HG03565 (cell line): ENCODE data around the gene IL32.
A peak's percentile ranks its signal among the peaks of the same experiment; 100 is the strongest.

Source experiments
- ATAC-seq: cut with Tn5 transposase; IDR thresholded peaks from one replicate; pipeline ENCODE4 v1.9.1; 2021; ENCODE audit warnings: mild to moderate bottlenecking, moderate library complexity; ENCODE audit not compliant: unreplicated experiment

Gene IL32, protein sequence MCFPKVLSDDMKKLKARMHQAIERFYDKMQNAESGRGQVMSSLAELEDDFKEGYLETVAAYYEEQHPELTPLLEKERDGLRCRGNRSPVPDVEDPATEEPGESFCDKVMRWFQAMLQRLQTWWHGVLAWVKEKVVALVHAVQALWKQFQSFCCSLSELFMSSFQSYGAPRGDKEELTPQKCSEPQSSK

DNA sequence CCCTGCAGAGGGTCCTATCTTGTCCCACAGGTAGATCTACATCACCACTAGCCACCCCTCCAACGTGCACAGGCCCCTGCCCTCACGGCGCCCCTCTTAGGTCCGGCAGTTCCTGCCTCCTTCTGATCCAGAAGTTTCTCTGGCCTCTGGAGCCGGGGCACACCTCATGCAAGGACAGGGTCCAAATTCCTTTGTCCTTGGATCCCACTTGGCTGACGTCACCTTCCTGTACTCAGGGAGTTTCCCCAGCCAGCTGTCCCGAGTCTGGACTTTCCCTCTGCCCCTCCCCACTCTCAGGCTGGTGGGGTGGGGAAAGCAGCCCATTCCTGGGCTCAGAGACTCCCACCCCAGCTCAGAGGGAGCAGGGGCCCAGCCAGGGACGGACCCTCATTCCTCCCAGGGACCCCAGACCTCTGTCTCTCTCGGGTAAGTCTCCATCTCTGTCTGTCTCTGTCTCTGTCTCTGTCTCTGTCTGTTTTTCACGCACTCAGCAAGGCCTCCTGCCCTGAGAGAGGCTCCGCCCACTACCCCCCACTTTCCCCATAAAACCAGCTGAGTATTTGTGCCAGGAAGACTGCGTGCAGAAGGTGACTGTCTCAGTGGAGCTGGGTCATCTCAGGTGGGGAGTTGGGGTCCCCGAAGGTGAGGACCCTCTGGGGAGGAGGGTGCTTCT, at the start of gene IL32:
Gene IL32 (plus strand): TSS at position 572 of the 673 bp plus-strand sequence. CDS start 172 bp downstream, outside the sequence.
- ATAC-seq = no peak

- ATAC-seq = no peak
These were observed 49.4 kb upstream of the IL32 start for GRCh38 chr16:3015865-3016521.

DNA sequence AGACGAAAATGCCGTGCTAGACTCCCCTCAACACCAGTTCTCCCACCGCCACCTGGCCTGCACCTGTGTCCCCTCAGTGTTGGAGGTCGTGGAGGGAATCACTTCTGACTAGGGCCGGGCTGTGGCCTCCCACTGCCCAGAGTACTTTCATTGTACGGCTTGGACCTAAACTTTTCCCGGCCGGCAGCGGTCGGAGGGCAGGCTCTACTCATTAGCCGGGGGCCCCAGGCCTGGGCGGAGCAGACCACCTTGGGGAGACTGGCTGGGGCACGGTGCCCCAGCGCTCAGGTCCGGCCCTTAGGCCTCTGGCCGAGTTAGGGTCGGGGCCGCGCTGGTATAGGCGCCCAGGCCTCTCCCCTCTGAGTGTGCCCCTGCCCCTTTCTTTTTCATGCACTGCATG, 48.1 kb upstream of the IL32 start:
- no peak for ATAC-seq

DNA sequence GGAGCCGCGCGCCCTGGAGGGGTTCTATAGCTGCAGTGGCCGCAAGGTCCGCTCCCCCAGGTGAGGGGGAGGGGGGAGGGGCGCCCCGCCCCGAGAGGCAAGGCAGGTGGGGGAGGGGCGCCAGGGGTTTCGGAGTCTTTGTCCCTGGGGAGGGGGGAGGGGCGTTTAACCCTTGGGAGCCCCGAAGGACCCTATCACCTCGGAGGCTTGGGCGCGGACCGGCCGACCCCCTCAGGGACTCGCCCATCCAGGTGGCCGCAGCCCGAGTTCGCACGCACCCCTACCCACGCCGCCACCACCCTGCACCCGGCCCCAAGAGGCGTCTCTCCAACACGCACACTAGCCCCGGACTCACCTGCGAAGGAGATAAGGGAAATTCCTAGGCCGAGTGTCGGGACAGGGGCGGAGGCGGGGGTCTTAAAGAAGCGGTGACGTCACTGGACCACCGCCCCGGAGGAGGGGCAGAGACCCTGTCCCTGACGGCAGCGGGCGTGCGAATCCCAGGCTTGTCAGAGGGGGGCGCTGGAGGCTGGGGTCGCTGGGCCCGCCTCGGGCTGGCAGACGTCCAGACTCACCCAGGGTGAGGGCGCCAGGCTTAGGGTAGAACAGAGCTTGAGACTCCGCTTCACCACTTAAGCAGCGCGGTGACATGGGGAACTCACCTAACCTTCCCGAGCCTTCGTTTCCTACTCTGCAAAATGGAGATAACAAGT, 47.5 kb upstream of the IL32 start, which contains the start of gene CLDN6:
Gene CLDN6 (minus strand): TSS at position 390 of the 713 bp plus-strand sequence. CDS start 2,162 bp downstream, outside the sequence.
- ATAC-seq = no peak

DNA sequence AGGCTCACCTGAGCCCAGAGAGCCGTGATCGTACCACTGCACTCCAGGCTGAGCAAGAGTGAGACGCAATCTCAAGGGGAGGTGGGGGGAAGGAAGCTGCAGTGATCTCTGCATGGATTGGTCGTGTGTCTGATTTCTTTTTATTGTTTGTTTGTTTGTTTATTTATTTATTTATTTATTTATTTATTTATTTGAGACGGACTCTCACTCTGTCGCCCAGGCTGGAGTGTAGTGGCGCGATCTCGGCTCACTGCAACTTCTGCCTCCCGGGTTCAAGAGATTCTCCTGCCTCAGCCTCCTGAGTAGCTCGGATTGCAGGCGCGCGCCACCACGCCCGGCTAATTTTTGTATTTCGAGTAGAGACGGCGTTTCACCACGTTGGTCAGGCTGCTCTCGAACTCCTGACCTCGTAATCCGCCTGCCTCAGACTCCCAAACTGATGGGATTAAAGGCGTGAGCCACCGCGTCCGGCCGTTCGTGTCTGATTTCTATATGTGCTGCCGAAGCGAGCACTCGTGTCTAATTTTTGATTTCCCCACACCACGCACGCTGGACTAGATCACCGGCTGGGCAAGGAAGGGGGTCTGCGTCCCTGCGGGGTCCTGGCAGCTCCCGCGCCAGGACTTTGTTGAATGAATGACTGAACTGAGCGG, 45.7 kb upstream of the IL32 start:
- no peak for ATAC-seq

DNA sequence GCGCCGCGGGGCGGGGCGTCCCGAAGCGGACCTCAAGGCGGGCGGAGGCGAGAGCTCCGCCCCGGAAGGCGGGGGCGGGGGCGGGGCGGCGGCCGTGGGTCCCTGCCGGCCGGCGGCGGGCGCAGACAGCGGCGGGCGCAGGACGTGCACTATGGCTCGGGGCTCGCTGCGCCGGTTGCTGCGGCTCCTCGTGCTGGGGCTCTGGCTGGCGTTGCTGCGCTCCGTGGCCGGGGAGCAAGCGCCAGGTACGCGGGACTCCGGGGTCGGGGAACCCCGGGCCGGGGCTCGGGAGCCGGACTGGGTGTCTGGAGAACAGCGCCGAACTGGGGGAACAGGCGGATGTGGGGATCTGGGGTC, 45.2 kb upstream of the IL32 start, which contains the start of gene TNFRSF12A:
Gene TNFRSF12A (plus strand): TSS at position 122 of the 357 bp plus-strand sequence. CDS start 30 bp downstream, at position 152.
- no peak for ATAC-seq

DNA sequence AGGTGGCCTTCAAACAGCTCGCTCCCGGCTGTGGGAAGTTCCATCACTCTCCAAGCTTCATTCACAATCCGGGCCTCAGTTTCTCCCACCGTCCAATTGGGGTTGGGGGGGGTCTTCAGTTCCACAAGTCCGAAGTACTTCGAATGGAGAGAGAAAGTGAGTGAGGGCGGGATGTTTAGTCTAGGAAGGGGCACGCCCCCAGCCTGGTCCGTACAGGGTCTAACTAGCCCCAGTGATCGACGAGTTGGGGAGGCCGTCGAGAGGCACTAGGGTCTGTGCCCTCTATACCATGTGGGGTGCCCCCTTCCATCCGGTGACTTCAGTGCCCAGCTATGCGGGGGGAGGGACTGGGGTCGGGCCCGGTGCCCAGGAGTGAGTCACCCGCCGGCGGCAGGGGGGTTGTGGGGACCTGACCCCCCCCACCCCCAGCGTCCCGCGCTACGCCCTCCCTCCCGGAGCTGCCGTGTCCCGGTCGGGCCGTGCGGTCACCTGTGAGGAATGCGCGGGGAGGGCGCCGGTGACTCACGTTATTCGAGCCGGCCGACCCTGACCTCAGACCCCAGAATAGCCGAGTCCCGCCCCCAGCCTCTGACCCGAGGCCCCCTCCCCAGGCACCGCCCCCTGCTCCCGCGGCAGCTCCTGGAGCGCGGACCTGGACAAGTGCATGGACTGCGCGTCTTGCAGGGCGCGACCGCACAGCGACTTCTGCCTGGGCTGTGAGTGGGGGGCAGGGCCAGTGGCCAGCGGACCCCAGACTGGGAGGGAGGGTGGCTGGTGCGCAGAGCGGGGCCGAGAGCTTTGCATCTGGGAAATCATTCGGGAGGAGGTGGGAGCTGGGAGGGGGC, 44.6 kb upstream of the IL32 start:
- ATAC-seq = no peak

DNA sequence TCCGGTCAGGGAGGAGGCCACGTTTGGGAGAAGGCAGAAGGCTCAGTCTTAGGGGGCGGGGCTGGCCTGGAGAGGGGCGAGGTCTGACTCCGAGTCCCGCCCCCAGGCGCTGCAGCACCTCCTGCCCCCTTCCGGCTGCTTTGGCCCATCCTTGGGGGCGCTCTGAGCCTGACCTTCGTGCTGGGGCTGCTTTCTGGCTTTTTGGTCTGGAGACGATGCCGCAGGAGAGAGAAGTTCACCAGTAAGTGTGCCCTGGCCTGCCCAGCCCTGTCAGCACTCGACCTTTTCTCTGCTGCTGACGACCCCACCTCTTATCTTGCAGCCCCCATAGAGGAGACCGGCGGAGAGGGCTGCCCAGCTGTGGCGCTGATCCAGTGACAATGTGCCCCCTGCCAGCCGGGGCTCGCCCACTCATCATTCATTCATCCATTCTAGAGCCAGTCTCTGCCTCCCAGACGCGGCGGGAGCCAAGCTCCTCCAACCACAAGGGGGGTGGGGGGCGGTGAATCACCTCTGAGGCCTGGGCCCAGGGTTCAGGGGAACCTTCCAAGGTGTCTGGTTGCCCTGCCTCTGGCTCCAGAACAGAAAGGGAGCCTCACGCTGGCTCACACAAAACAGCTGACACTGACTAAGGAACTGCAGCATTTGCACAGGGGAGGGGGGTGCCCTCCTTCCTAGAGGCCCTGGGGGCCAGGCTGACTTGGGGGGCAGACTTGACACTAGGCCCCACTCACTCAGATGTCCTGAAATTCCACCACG, 43.8 kb upstream of the IL32 start:
- ATAC-seq = no peak

DNA sequence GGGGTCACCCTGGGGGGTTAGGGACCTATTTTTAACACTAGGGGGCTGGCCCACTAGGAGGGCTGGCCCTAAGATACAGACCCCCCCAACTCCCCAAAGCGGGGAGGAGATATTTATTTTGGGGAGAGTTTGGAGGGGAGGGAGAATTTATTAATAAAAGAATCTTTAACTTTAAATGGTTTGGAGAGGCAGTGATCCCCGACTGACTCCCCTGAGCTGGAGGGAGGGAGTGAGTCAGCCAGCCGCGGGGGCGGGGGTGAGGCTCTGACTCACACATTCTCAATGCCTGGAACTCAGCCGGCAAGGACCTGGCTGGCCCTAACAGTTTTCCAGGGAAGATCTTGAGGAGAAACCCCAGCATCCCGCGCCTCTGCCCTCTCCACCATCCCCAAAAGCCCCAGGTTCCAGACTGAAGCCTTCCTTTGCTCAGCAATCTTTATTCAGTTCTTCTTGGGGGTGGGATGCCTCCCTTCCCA, 43.2 kb upstream of the IL32 start:
- ATAC-seq = no peak

DNA sequence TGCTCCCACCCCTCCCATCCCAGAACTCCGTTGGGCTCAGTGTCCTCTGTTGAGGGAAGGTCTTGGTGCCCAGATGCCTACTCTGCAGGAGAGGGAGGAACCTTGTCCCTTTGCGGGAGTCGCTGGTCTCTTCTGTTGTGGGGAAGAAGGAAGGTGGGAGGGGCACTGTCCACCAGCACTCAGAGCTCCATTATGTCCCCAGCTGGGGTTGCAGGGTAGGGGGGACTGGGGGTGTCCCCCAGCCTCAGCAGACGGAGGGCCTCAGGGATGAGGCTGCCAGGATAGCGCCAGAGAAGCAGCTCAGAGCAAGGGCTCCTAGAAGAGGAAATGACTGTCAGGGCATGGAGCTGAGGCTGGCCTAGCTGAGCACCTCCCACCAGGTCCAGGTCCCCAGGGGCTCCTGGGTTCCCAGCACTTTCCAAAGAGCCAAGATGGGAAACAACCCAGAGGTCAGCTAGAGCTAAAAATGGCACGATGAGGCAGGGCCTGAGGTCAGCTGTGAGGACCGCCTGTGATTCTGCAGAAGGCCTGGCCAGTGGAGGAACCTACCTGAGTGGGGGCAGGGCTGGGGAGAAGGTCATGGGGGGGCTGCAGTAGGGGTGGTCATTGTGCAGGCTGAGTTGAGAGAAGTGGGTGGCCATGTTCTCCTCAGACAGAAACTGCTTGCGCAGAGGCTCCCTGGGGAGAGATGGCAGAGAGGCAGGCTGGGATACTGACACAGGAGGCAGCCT, 42.6 kb upstream of the IL32 start:
- ATAC-seq = no peak

GRCh38 chr16:3023415-3023668, 42.1 kb upstream of the IL32 start:
- no peak for ATAC-seq

- peak; percentile 71 for ATAC-seq
These were observed 41.6 kb upstream of the IL32 start, which contains the start of the genes HCFC1R1 and THOC6 for GRCh38 chr16:3023669-3024478. Gene HCFC1R1, minus strand, starts transcription at chr16:3023942. Its CDS starts 1 bp downstream, at chr16:3023941. Gene THOC6, plus strand, starts transcription at chr16:3024035. Its CDS starts 292 bp downstream, at chr16:3024327.

GRCh38 chr16:3025032-3026002, 40.1 kb upstream of the IL32 start:
- ATAC-seq = no peak

- no peak for ATAC-seq
These were observed 39.4 kb upstream of the IL32 start for GRCh38 chr16:3026003-3026378.

- ATAC-seq = no peak
These were observed 38.6 kb upstream of the IL32 start for GRCh38 chr16:3026609-3027488.

DNA sequence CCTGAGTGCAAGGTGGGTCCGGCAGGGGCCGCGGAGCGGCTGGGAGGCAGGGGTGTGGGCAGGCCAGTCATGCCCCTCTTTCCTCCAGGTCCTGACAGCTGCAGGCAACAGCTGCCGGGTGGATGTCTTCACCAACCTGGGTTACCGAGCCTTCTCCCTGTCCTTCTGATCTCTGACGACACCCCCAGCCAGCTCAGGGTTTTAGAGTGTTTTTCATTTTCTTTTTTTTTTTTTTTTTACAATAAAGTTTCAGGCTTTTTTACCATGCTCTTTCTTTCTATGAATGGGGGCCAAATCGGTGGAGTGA, 38.0 kb upstream of the IL32 start:
- ATAC-seq = no peak
